Measurements from ENCODE around the gene ING1.

- TF ChIP-seq REST (IDR thresholded peaks at IDR 0.05) (no peak), GATA3 (IDR thresholded peaks at IDR 0.05; ENCODE audit: borderline replicate concordance) (no peak), CTCF (IDR thresholded peaks at IDR 0.05) (no peak), CEBPB (IDR thresholded peaks at IDR 0.05) (no peak), EP300 (IDR thresholded peaks at IDR 0.05) (no peak), POLR2A (IDR thresholded peaks at IDR 0.05; ENCODE audit: low read length) (no peak)
Observed at GRCh38 chr13:110716247-110716515, 2.7 kb downstream of the ING1 start.
